KBM-7 (cell line): Measurements from ENCODE around the gene DYNC1LI1.
"Not testable (repeated sequence)": the region's sequence is repeated elsewhere in the genome, so short reads cannot be mapped to it uniquely, and the experiment has no call there.

ENCODE experiments used
- DNase-seq: peaks from one replicate; pipeline ENCODE4 v3.0.0-alpha.2; 2015
- in situ Hi-C: fragments of 300-500 bp; cut with MboI; formaldehyde crosslinking; loops from 2 replicates; pipeline ENCODE4 v1.14.3; 2020; ENCODE audit warnings: low sequenced_read_pairs, low pct_unique_long_range_greater_than_20kb, mixed read lengths

DYNC1LI1 gene

DNA sequence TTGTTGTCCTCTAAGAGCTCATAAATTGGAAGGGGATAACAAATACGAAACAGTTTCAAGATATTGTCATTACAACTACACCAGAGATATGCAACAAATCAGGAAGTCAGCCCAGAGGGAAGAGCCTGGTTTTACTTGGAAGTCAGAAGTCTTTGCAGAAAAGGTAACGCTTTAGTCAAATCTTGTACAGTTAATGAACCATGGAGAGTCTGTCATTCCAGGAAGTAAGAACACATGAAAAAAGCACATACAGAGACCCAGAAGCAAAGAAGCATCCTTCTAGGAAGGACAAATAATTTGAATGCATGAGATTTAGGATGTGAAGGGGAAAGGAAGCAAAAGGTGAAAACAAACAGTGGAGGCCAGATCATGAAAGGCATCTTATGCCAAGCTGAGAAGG is 19.6 kb downstream of the DYNC1LI1 start:
- in situ Hi-C loops: no loop called here
- DNase-seq: peak; percentile 47

DNA sequence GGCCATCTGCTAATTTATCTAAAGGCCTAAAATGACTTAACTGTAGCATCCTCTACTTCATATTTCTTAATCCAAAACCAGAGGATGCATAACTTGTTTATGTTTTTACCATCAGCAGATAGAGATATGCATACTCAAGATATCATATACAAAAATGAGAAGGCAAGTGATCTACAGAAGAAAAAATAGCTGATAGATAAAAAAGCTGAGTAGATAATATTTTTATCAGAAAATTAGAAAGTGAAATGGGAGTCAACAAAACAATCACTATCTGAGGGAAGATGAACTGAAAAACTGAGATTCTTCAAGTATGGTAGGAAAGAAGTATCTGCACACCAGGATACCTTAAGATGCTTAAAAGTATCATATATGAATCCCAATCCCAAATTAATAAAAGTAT is 25.4 kb downstream of the DYNC1LI1 start:
- DNase-seq: no peak
- in situ Hi-C loops: no loop called here

DNA sequence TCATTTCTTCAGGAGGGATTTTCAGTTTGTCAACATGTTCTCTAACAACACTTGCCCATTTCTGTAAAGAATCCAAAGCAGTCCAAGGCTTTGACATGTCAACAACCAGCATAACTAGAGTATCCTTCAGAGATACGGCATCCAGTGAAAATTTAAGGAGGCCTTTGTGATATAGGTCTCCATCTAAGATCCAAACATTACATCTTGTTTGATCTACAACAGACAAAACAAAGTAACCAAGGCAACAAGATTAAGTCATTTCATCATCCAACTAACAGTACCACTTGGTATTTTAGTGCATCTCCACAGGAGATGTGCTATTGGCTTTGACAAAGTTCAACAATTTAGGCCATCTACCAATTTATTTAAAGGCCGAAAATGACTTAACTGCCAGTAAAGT is 25.8 kb downstream of the DYNC1LI1 start:
- in situ Hi-C loops: no loop called here
- no peak for DNase-seq

DNA sequence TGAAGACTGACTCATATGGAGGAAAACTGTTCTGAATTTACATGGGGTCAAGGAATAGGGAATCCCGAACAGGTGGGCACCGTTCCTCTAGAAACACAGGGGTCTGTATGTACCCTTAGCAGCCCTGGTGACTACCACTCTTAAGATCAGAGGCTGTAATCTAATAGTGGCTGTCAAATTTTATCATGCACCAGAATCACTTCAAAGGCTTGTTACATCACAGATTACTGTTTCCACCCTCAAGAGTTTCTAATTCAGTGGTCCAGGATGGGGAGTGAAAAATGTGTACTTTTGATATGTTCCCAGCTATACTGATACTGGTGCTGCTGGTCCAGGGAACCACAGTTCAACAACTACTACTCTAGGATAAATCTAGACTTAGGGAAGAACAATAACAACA is 27.9 kb downstream of the DYNC1LI1 start:
- in situ Hi-C loops: no loop called here
- no peak for DNase-seq

DNA sequence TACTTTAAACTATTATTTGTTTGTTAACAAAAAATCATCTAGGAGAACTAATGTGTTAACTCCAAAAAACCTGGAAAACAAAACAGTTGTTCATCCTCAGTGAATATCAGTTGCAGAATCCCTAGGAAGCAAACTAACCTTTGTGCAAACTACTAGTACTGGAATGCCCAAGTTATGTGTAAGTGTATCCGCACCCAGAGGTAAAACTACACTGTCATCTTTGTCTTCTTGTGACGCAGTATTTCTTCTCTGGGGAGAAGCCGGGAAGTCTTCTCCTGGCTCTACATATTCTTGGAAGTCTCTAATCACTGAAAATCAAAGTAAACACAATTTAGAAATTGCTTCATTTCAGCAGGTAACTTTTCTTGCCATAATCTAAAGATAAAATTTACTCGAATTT is 29.8 kb downstream of the DYNC1LI1 start:
- in situ Hi-C loops: no loop called here

DNA sequence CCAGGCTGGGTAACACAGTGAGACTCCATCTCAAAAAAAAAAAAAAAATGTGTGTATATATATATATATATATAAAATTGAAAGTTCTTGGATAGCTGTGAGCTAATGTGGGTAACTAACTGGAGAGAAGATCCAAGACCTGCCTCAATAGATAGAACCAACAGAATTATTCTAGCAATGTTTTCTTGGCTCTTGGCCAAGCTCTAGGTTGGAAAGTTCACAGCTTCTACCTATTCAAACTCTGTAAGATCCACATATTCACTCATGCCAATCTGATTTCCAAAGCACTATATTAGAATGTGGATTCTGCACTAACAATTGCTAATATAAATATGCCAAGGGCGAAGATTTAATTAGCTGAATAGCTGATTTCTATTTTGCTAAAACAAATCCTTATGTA is 38.2 kb downstream of the DYNC1LI1 start:
- in situ Hi-C loops: no loop called here

More for the DNA sequence above, 29.8 kb downstream of the DYNC1LI1 start:
- no peak for DNase-seq

DNA sequence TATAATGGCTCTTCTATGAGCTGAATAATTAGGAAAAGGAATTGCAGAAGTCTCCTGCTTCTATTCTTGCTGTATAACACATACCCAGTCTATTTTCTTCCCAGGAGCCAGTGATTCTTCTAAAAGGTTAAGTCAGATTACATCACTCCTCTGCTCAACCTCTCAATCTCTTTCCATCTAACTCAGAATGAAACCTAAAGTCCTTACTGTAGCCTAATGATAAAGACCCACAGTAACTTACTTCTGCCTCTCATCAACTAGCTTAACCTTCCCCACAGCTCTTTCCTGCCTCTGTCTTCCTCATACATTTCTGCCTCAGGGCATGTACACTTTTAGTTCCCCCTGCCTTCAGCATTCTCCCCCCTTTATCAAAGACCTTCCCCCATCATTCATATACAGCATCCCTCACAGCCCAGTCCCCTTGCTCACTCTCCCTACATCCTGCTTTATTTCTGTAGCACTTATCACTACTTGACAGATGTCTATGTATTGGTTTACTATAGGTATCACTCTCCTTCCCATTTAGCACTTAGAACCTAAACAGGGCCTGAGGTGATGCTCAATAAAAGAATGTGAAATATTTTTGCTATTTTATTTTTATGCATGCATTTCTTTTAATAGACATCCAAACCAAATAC is 39.5 kb downstream of the DYNC1LI1 start:
- in situ Hi-C loops: no loop called here
- DNase-seq: no peak

More for the DNA sequence above, 38.2 kb downstream of the DYNC1LI1 start:
- DNase-seq: no peak

DNA sequence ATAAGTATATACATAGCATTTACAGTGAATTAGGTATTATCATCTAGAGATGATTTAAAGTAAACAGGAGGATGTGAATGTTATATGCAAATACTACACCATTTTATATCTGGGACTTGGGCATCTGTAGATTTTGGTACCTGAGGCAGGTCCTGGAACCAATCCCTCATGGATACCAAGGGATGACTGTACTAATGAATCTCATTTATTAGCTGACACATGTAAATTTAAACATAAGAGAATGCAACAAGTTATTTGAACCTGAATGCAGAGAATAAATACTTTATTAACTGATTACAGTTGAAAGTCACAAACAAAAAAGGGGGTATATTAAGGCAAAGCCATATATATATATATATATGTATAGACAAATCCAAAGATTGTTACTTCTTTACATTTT is 44.9 kb downstream of the DYNC1LI1 start:
- in situ Hi-C loops: no loop called here
- no peak for DNase-seq

DNA sequence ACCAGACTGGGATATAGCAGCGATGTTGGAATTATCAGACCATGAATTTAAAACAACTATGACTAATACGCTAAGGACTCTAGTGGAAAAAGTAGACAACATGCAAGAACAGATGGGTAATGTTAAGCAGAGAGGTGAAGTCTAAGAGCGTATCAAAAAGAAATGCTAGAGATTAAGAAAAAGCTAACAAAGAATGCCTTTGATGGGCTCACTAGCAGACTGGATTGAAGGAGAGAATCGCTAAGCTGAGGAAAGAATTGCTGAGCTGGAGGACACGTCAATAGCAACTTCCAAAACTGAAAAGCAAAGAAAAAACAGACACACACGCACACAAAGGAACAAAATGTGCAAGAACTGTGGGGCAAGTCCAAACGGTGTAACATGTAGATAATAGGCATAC is 48.0 kb downstream of the DYNC1LI1 start:
- DNase-seq: no peak
- in situ Hi-C loops: no loop called here

DNA sequence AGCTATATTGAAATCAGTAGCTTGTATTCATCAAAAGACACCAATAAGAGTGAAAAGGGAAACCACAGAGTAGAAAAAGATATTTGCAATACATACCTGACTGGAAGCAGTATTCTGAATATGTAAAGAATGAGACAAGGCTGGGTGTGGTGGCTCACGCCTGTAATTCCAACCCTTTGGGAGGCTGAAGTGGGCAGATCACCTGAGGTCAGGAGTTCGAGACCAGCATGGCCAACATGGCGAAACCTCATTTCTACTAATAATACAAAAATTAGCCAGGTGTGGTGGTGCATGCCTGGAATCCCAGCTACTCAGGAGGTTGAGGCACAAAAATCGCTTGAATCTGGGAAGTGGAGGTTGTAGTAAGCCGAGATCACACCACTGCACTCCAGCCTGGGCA is 51.7 kb downstream of the DYNC1LI1 start:
- in situ Hi-C loops, DNase-seq: not testable (repeated sequence)

DNA sequence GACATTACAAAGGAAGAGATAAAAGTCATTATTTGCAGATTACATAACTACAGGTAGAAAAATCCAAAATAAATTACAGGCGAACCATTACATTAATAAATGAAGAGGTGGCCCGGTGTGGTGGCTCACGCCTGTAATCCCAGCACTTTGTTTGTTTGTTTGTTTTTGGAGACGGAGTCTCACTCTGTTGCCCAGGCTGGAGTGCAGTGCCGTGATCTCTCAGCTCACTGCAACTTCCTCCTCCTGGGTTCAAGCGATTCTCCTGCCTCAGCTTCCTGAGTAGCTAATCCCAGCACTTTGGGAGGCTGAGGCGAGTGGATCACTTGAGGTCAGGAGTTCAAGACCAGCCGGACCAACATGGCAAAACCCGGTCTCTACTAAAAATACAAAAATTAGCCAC is 53.9 kb downstream of the DYNC1LI1 start:
- in situ Hi-C loops, DNase-seq: not testable (repeated sequence)

DNA sequence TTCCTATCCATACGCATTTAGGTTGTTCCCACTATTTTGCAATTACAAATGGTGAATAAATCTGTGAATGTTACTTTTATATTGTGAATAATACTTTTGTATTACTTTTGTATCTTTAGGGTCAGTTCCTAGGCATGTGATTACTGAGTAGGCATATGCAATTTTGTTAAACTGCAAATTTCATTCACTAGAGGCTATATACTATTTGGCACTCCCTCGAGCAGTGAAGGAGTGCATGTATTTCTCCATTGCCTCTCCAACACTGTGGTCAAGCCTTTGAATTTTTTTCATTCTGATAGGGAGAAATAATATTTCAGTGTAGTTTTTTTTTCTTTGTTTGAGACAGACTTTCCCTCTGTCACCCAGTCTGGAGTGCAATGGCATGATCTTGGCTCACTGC is 59.7 kb downstream of the DYNC1LI1 start:
- in situ Hi-C loops: no loop called here
- DNase-seq: no peak

DNA sequence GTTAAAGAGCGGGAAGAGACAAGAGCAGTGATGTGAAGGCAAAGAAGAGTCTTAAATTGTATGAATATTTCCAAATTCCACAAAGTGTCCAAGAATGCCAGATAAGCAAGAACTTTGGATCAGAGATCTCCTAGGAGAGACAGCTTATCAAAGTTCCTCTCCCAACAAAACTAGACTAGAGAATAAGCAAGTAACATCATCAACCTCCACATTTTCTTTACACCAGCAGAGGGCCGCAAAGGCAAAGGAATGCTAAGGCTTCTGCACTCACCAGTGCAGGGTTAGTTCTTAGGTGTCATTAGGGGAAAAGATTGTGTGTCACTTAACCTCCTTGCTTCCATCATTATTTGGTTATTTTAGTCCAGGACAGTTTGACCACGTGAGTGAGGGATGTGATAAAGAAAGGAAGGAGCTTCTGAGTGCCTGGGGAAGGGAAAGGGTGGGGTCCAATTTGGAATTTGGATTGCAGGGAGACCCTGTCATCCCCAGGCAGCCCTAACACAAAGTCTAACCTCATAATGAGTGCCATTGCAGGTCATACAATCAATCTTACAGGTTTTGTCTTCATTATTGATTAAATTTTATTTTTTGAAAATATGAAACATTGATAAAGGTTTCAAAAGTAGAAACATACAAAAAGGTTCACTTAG is 60.5 kb downstream of the DYNC1LI1 start:
- DNase-seq: peak; percentile 83
- in situ Hi-C loops: no loop called here

DNA sequence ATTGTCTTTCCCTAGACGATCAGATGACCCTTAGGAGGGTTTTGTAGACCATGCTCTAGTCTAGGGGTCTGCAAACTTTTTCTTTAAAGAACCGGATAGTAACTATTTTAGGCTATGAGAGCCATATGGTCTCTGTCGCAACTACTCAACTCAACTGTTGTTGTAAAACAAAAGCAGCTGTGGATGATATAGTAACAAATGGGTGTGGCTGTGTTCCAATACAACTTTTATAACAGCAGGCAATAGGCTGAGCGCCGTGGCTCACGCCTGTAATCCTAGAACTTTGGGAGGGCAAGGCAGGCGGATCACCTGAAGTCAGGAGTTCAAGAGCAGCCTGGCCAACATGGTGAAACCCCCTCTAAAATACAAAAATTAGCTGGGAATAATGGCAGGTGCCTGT is 61.9 kb downstream of the DYNC1LI1 start:
- in situ Hi-C loops: loop anchor here (10.0 kb wide), 1 partner anchor 156 kb away; no protein-coding TSS in a partner anchor
- DNase-seq: no peak

DNA sequence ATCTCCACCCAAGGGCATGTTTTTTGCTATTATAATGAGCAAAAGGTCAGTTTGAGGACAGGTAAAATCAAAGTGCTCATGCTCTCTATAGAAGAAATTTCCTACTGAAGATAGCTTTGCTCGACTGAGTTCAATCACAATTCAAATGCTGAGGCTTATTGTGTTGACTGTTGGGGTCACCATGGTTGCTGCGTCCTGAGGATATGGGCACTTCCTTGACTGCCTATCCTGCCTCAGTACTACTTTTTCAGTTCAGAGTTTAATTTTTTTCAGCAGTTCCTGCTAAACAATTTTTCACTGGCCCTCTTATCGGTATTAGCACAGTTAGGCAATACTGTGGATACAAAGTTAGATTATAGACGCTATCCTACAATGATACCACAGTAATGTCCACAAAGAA is 64.2 kb downstream of the DYNC1LI1 start:
- no peak for DNase-seq
- in situ Hi-C loops: loop anchor here (10.0 kb wide), 1 partner anchor 158 kb away; no protein-coding TSS in a partner anchor

DNA sequence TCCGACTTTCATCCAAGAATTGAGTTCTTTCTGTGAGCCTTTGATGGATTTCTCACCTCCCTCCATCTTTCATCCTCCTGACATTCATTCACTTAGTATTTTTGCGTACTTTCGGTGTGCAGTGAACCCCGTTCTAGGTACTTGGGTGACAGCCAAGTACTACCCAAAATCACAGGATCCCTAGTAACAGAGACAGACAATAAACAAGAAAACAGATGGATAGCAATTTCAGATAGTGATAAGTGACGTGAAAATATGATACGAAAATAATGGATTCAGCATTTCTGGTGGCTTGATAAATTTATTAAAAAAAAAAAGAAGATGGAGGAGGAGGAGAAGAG is 67.7 kb downstream of the DYNC1LI1 start:
- in situ Hi-C loops: loop anchor here (10.0 kb wide), 1 partner anchor 162 kb away; no protein-coding TSS in a partner anchor
- DNase-seq: peak; percentile 43

DNA sequence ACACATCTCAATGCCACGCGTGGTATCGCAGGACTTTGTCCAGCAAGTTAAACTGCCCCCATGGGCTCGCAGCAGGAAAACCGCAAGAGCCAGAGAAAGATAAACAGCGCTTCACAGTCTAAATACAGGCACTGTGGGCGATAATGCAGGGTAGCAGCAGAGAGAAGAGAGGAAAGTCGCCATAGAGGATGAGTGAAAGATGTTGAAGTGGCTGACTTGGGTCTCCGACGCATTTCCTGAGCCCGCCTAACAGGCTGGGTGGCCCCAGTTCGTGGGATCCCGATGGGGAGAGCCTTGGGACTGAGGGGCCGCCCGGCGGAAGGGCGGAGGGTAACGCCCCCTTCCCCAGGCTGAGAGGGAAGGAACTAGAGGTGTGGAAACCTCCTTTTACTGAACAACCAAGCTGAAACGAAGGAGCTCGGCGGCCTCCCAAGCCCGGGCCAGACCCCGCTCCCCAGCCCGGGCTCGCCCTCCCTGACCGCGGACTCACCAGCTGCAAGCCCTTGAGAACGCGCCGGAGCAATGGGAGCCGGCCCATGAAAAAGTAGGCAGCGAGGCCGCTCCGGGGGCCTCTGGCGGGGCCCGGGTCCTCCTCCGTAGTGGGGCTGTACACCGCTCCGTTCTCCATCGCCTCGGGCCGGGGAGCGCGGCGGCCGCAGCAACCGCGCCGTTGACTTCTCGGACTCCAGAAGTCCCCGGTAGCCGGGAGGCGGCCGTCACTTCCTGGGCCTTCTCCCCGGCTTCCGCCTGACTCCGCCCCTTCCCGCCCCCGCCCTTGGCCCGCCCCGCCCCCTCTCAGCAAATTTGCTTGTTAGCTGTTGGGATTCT is 68.3 kb downstream of the DYNC1LI1 start, which contains the start of gene CMTM6:
Gene CMTM6, minus strand, starts transcription at position 735 of the 828 bp plus-strand sequence. Its CDS starts 107 bp downstream, at position 628.
- peak; percentile 79 for DNase-seq
- in situ Hi-C loops: loop anchor here (10.0 kb wide), 1 partner anchor 162 kb away; no protein-coding TSS in a partner anchor

DNA sequence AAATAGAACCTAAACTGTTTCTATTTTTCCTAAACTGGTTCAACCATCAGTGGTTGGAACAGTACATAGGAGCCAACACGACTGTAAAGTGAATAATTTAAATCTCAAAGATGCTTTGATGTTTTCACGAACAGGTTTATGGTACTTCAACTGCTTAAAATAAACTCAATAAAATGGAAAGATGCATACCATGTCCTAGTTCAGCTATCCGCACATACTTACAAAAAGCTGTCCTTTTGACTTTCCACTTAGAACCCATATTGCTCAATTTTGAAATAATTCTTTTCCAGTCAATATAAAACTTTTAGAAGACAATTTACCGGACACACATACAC is 68.9 kb downstream of the DYNC1LI1 start:
- DNase-seq: no peak
- in situ Hi-C loops: loop anchor here (10.0 kb wide), 1 partner anchor 163 kb away; no protein-coding TSS in a partner anchor

DNA sequence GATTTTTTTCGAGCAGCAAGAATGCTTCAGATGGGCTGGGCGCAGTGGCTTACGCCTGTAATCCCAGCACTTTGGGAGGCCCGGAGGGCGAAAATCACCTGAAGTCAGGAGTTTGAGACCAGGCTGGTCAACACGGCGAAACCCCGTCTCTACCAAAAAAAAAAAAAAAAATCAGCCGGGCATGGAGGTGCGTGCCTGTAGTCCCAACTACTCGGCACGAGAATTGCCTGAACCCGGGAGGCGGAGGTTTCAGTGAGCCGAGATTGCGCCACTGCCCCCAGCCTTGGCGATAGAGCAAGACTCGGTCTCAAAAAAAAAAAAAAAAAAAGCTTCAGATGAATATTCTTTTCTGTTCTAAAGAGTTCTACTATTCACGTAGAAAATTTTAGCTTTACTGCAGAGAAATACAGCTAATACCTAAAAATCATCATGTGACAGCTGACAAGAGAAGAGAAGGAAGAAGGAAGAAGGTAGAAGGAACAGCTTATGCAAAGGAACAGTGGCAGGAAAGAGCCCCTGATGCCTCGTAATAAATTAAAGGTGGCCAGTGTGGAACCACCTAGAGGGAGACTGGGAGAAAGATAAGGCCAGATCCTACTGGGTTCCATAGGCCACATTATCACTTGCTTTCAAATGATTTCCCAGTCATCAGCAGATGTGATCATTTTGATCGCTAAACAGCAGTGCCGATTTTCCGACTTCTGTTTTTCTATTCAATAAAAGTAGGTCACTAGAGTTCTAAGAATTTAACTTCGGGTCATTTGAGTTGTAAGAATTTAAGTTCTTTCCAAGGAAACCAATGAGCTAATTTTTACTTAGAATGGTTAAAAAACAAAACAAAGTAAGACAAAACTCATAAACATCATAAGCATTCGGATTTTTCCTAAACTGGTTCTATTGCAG is 69.5 kb downstream of the DYNC1LI1 start:
- in situ Hi-C loops: loop anchor here (10.0 kb wide), 1 partner anchor 164 kb away; no protein-coding TSS in a partner anchor
- DNase-seq: peak; percentile 45
